Endothelial cell of umbilical vein (primary cell): ENCODE measurements around the gene TAF10. TPM values are rescaled to one million over a fixed set of nuclear protein-coding genes. Genes with fewer than 3 reads are reported as not detected.

Experiments
- BruUV-seq: library from RNA; stranded (reverse); fragments of 400-500 nt; replicated peaks from 2 replicates; lab custom pipeline; 2021; lab: Mats Ljungman, UMichigan
- CTCF ChIA-PET: fragments of 300-600, 350-600 bp; sonication (Branson Sonifier 250); formaldehyde crosslinking; loops from one replicate; lab custom pipeline; 2021; ENCODE audit warnings: antibody characterized with exemption, inconsistent platforms; lab: Charles Lee
- POLR2A ChIA-PET: fragments of 300-600, 350-600 bp; sonication (Branson Sonifier 250); formaldehyde crosslinking; loops from one replicate; lab custom pipeline; 2021; ENCODE audit warnings: antibody characterized with exemption, inconsistent platforms; lab: Charles Lee
- DNase-seq: peaks from one replicate; pipeline ENCODE4 v3.0.0-alpha.2; 2011; ENCODE audit warnings: low read depth, low spot score
- FAIRE-seq: peaks from 2 replicates; lab custom pipeline; 2011; peaks lifted over from hg19 to GRCh38; lab: Jason Lieb, UNC
- H2AFZ ChIP-seq: 2 replicates; pipeline ENCODE4 v1.6.0; 2012; ENCODE audit warnings: low read depth, low read length, control low read depth, inconsistent platforms
- H3K27ac ChIP-seq: 2 replicates; pipeline ENCODE4 v1.5.1; 2011; ENCODE audit warnings: low read depth, mild to moderate bottlenecking, control low read depth, low read length, moderate library complexity; ENCODE audit not compliant: insufficient read depth
- H3K27me3 ChIP-seq, 2 experiments: 2 replicates each; pipeline versions ENCODE4 v1.6.0 to v1.6.1; 2011; ENCODE audit warnings: low read length in 2 of 2, mixed read lengths in 1 of 2; ENCODE audit not compliant: control insufficient read depth in 2 of 2, insufficient read depth in 2 of 2
- H3K36me3 ChIP-seq, 2 experiments: 2 replicates in 1 of 2; 3 replicates in 1 of 2; pipeline ENCODE4 v1.5.1; 2011; ENCODE audit warnings: low read length in 2 of 2, mild to moderate bottlenecking in 1 of 2, moderate library complexity in 1 of 2; ENCODE audit not compliant: control insufficient read depth in 2 of 2, insufficient read depth in 2 of 2; ENCODE audit errors: extremely low read depth in 1 of 2
- H3K4me1 ChIP-seq: 3 replicates; pipeline ENCODE4 v1.5.1; 2011; ENCODE audit warnings: mild to moderate bottlenecking, low read length; ENCODE audit not compliant: control insufficient read depth, insufficient read depth; ENCODE audit errors: extremely low read depth
- H3K4me2 ChIP-seq: 2 replicates; pipeline ENCODE4 v1.6.1; 2011; ENCODE audit warnings: low read length, control low read depth, mixed read lengths; ENCODE audit not compliant: insufficient read depth
- H3K4me3 ChIP-seq, 3 experiments: fragments of 200-600 bp in 1 of 3; sonication (generic), shearing (Covaris generic) in 1 of 3; replicated peaks in 1 of 3; 2 replicates each; pipeline ENCODE4 v1.5.1; 2011 to 2016; ENCODE audit warnings: control low read depth in 3 of 3, low read length in 3 of 3, mild to moderate bottlenecking in 2 of 3, inconsistent platforms in 1 of 3, low read depth in 1 of 3, moderate library complexity in 1 of 3; ENCODE audit not compliant: insufficient read depth in 1 of 3
- H3K79me2 ChIP-seq: 2 replicates; pipeline ENCODE4 v1.6.0; 2012; ENCODE audit warnings: low read length, inconsistent platforms; ENCODE audit not compliant: control insufficient read depth, insufficient read depth
- H3K9ac ChIP-seq: replicated peaks from 2 replicates; pipeline ENCODE3; 2011; ENCODE audit warnings: low read length, control low read depth; ENCODE audit not compliant: insufficient read depth; ENCODE audit errors: extremely low read depth
- H3K9me1 ChIP-seq: replicated peaks from 3 replicates; pipeline ENCODE4 v1.6.0; 2011; ENCODE audit warnings: mild to moderate bottlenecking, low read length; ENCODE audit not compliant: control insufficient read depth, insufficient read depth; ENCODE audit errors: extremely low read depth
- H3K9me3 ChIP-seq: replicated peaks from 2 replicates; pipeline ENCODE4 v1.5.1; 2012; ENCODE audit warnings: low read length, inconsistent platforms; ENCODE audit not compliant: control insufficient read depth, insufficient read depth
- H4K20me1 ChIP-seq: replicated peaks from 2 replicates; pipeline ENCODE3; 2011; ENCODE audit warnings: mild to moderate bottlenecking, low read length; ENCODE audit not compliant: control insufficient read depth, insufficient read depth; ENCODE audit errors: extremely low read depth
- CTCF ChIP-seq, 2 donors: IDR thresholded peaks; 1 replicate in 1 of 2; 2 replicates in 1 of 2; pipeline ENCODE4 v1.5.1; 2011; ENCODE audit warnings: low read length in 2 of 2, mild to moderate bottlenecking in 2 of 2, moderate library complexity in 2 of 2, control low read depth in 1 of 2, inconsistent platforms in 1 of 2, low read depth in 1 of 2; ENCODE audit not compliant: insufficient read depth in 1 of 2; ENCODE audit errors: extremely low read depth in 1 of 2
- EZH2 ChIP-seq: IDR thresholded peaks from 2 replicates; pipeline ENCODE4 v1.6.1; 2012; ENCODE audit warnings: borderline replicate concordance, low read depth, mild to moderate bottlenecking, moderate library complexity, low read length, inconsistent platforms; ENCODE audit not compliant: severe bottlenecking
- FOS ChIP-seq: IDR thresholded peaks from 2 replicates; pipeline ENCODE4 v1.6.1; 2011; ENCODE audit warnings: mild to moderate bottlenecking, low read length, moderate library complexity, borderline replicate concordance; ENCODE audit not compliant: insufficient read depth
- GATA2 ChIP-seq: IDR thresholded peaks from 2 replicates; pipeline ENCODE4 v1.7.0; 2011; ENCODE audit warnings: low read depth, mild to moderate bottlenecking, moderate library complexity, mixed read lengths, low read length; ENCODE audit not compliant: insufficient read length, insufficient read depth
- JUN ChIP-seq: IDR thresholded peaks from 2 replicates; pipeline ENCODE4 v1.6.1; 2011; ENCODE audit warnings: borderline replicate concordance, low read depth; ENCODE audit not compliant: insufficient read length, insufficient read depth
- MAX ChIP-seq: IDR thresholded peaks from 2 replicates; pipeline ENCODE4 v1.6.1; 2011; ENCODE audit not compliant: insufficient read depth, insufficient read length
- MYC ChIP-seq: IDR thresholded peaks from one replicate; pipeline ENCODE4 v1.6.1; 2011; ENCODE audit warnings: mild to moderate bottlenecking, low read depth, low read length
- POLR2A ChIP-seq: IDR thresholded peaks from 2 replicates; pipeline ENCODE4 v1.6.1; 2012; ENCODE audit warnings: low read depth, mild to moderate bottlenecking, control low read depth, low read length
- POLR2AphosphoS5 ChIP-seq: IDR thresholded peaks from 2 replicates; pipeline ENCODE4 v1.6.1; 2012; ENCODE audit warnings: low read depth, mild to moderate bottlenecking, control low read depth, low read length, moderate library complexity; ENCODE audit not compliant: insufficient read depth
- dilution Hi-C: fragments of 300-500 bp; cut with MboI; formaldehyde crosslinking; loops from one replicate; pipeline ENCODE4 v1.15.0; 2019; ENCODE audit warnings: low sequenced_read_pairs; ENCODE audit not compliant: extremely low pct_ligation_motif_present
- intact Hi-C: fragments of 100-400 bp; cut with micrococcal nuclease; formaldehyde crosslinking; loops from one replicate; pipeline ENCODE4 v1.10.0; 2022
- polyA plus RNA-seq, 4 experiments: library from polyadenylated mRNA; depleted of rRNA in 3 of 4; stranded (reverse) in 3 of 4; unstranded in 1 of 4; fragments of >200 nt; gene quantifications; 2 replicates each; pipeline versions ENCODE4 v1.2.1 to v1.2.3, GENCODE V29; 2011 to 2012; ENCODE audit warnings: missing spikeins in 1 of 4
- total RNA-seq: library from RNA; stranded (reverse); gene quantifications from 2 replicates; pipeline ENCODE4 v1.2.3, GENCODE V29; 2021

TAF10 gene
- total and polyA plus RNA-seq, 2 donors (not counting 3 experiments of a cell fraction or from before 2014, with no cell fraction given), result 86.2 to 149 TPM

- BruUV-seq, result no TSS peak
- Histone ChIP-seq H3K36me3 (peaks cover 22 to 23% of the 10 kb centered on the region in 2 experiments), H3K4me2 (no peak overlapping the region), H3K79me2 (peaks cover 71% of the 10 kb centered on the region), H3K9me3 (no peaks in the 10 kb centered on the region), H2AFZ (no peak overlapping the region), H3K27ac (no peak overlapping the region), H3K4me1 (peaks cover 21% of the 10 kb centered on the region), H3K9ac (no peak overlapping the region), H4K20me1 (peaks cover 3% of the 10 kb centered on the region), H3K4me3 (no peak overlapping the region), H3K27me3 (no peaks in the 10 kb centered on the region), H3K9me1 (no peaks in the 10 kb centered on the region)
- CTCF ChIA-PET, result no interaction called here
- dilution Hi-C loops (no loop called here), intact Hi-C loops (no loop called here)
- no peak for DNase-seq
- POLR2A ChIA-PET, result no interaction called here
- no peak for FAIRE-seq
- no peak for TF ChIP-seq JUN
- TF ChIP-seq CTCF (IDR thresholded peaks at IDR 0.05; ENCODE audit: extremely low read depth in 1 of 2, insufficient read depth in 1 of 2, low read depth in 1 of 2, low read length in 2 of 2), result no peak
- TF ChIP-seq FOS, result no peak
- TF ChIP-seq MYC, result no peak
- TF ChIP-seq POLR2AphosphoS5, result no peak
- TF ChIP-seq GATA2, result no peak
- no peak for TF ChIP-seq EZH2
- TF ChIP-seq POLR2A, result no peak
- TF ChIP-seq MAX, result no peak
Observed at GRCh38 chr11:6601041-6601461, 11.0 kb downstream of the TAF10 start.
